Kidney (tissue), 14 donors: ENCODE data around the gene TBC1D9B. TPM values are rescaled to one million over a fixed set of nuclear protein-coding genes. Genes with fewer than 3 reads are reported as not detected.

ENCODE experiments used
- DNase-seq, 5 donors: peaks; one replicate each; pipeline ENCODE4 v3.0.0-alpha.2; 2013 to 2020
- FAIRE-seq: peaks from 2 replicates; lab custom pipeline; 2012; peaks lifted over from hg19 to GRCh38; lab: Jason Lieb, UNC
- H3K27ac ChIP-seq, 2 donors: one replicate each; pipeline ENCODE4 v1.7.0; 2013; ENCODE audit warnings: low read depth in 2 of 2, low read length in 2 of 2, inconsistent platforms in 1 of 2
- H3K27me3 ChIP-seq: one replicate; pipeline ENCODE4 v1.7.1; 2013; ENCODE audit warnings: low read length, inconsistent platforms; ENCODE audit not compliant: control insufficient read depth, insufficient read depth
- H3K36me3 ChIP-seq, 3 donors: one replicate each; pipeline versions ENCODE4 v1.7.0 to v1.7.1; 2013; ENCODE audit warnings: low read length in 3 of 3, control low read depth in 1 of 3, inconsistent platforms in 1 of 3; ENCODE audit not compliant: insufficient read depth in 3 of 3, control insufficient read depth in 2 of 3
- H3K4me1 ChIP-seq, 3 donors: one replicate each; pipeline versions ENCODE4 v1.7.0 to v1.7.1; 2013; ENCODE audit warnings: low read length in 3 of 3, inconsistent platforms in 1 of 3, low read depth in 1 of 3; ENCODE audit not compliant: control insufficient read depth in 2 of 3, insufficient read depth in 2 of 3
- H3K4me3 ChIP-seq, 3 donors: one replicate each; pipeline versions ENCODE4 v1.7.0 to v1.8.1; 2013; ENCODE audit warnings: low read length in 3 of 3, control low read depth in 1 of 3, inconsistent platforms in 1 of 3
- H3K9ac ChIP-seq, 3 donors: one replicate each; pipeline versions ENCODE4 v1.7.0 to v1.7.1; 2013; ENCODE audit warnings: low read length in 3 of 3, control low read depth in 1 of 3, inconsistent platforms in 1 of 3
- H3K9me3 ChIP-seq, 3 donors: one replicate each; pipeline versions ENCODE4 v1.7.0 to v1.7.1; 2013; ENCODE audit warnings: low read length in 3 of 3, control low read depth in 1 of 3, inconsistent platforms in 1 of 3; ENCODE audit not compliant: control insufficient read depth in 2 of 3, insufficient read depth in 1 of 3
- CTCF ChIP-seq: IDR thresholded peaks from 3 replicates; pipeline ENCODE4 v1.5.1; 2012; ENCODE audit warnings: mild to moderate bottlenecking, moderate library complexity, borderline replicate concordance; ENCODE audit not compliant: insufficient read depth; ENCODE audit errors: extremely low read depth
- intact Hi-C: fragments of 100-400 bp; cut with DNase I; formaldehyde crosslinking; loops from one replicate; pipeline ENCODE4 v1.11.1; 2022
- polyA plus RNA-seq: library from polyadenylated mRNA; stranded (reverse); fragments of 350-450 nt; fragmentation: Illumina TruSeq; extraction: RNeasy Lipid Tissue Mini Kit (QIAGEN cat#74804); gene quantifications from one replicate; pipeline ENCODE4 v1.2.3, GENCODE V29; 2014; ENCODE audit warnings: low read depth, low replicate concordance; ENCODE audit not compliant: insufficient read depth
- total RNA-seq: library from RNA; stranded (reverse); fragmentation: NEBNext Ultra II Directional; extraction: Animal tissue kit (Norgen Biotek cat#: 25700); gene quantifications from one replicate; pipeline ENCODE4 v1.2.1, GENCODE V29; 2021
- donor health status: control.
- donor health status: control.
- donor health status: control.
- donor health status: control.
- donor health status: control.
- donor health status: DM: yes; HTN: yes; CAD: no.
- donor health status: Normal renal cell carcinoma (clear cell type).

The TBC1D9B gene
- total and polyA plus RNA-seq, 2 donors from 2014 or later = 49.5 to 117 TPM

GRCh38 chr5:179834120-179834519, 73.6 kb downstream of the TBC1D9B start:
- Histone ChIP-seq H3K27me3 (no peaks in the 10 kb centered on the region), H3K4me3 (no peak overlapping the region), H3K27ac (no peak overlapping the region), H3K36me3 (peaks cover 6 to 59% (median 52%) of the 10 kb centered on the region in 3 donors), H3K9ac (no peak overlapping the region), H3K9me3 (no peaks in the 10 kb centered on the region), H3K4me1 (peaks cover 0 to 15% (median 3%) of the 10 kb centered on the region in 3 donors)
- no peak for TF ChIP-seq CTCF
- intact Hi-C loops = no loop called here
- DNase-seq (peak in 1 of 5 donors; percentile 16), FAIRE-seq (no peak)

- intact Hi-C loops = no loop called here
- Histone ChIP-seq H3K9me3 (no peaks in the 10 kb centered on the region), H3K27me3 (no peaks in the 10 kb centered on the region), H3K36me3 (peaks cover 7 to 63% (median 56%) of the 10 kb centered on the region in 3 donors), H3K4me1 (peaks cover 0 to 20% (median 3%) of the 10 kb centered on the region in 3 donors), H3K27ac (no peak overlapping the region), H3K4me3 (no peak overlapping the region), H3K9ac (no peak overlapping the region)
- TF ChIP-seq CTCF = no peak
- DNase-seq (no peak), FAIRE-seq (no peak)
Measured at GRCh38 chr5:179833709-179834070, 74.0 kb downstream of the TBC1D9B start.

DNA sequence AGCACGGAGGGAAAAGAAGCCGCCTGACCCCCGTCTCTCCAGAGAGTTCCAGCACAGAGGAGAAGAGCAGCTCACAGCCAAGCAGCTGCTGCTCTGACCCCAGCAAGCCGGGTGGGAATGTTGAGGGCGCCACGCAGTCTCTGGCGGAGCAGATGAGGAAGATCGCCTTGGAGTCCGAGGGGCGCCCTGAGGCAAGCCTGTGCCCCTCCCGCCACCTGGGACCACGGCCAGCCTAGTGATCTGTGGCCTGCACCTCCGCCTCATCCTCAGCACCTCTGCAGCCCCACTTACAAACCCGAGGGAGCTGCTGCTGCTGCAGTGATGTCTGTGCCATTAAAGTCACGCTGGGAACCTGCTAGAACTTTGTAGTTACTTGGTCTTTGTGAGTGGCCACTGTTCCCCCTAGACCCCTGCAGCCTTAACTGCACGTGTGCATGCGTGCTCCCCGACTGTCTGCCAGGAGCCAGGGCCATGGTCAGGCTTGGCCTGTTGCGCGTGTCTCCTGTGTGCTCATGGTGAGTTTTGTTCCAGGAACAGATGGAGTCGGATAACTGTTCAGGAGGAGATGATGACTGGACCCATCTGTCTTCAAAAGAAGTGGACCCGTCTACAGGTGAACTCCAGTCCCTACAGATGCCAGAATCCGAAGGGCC, 74.5 kb downstream of the TBC1D9B start:
- Histone ChIP-seq H3K4me3 (no peak overlapping the region), H3K36me3 (peaks cover 8 to 64% (median 55%) of the 10 kb centered on the region in 3 donors), H3K27me3 (no peaks in the 10 kb centered on the region), H3K4me1 (peaks cover 0 to 20% (median 3%) of the 10 kb centered on the region in 3 donors), H3K9ac (no peak overlapping the region), H3K9me3 (no peaks in the 10 kb centered on the region), H3K27ac (no peak overlapping the region)
- intact Hi-C loops = no loop called here
- TF ChIP-seq CTCF = no peak
- DNase-seq = peak in 1 of 5 donors; percentile 64
- FAIRE-seq = no peak
